Calu3 (cell line): ENCODE results near the gene AQP1. TPM values are rescaled to one million over a fixed set of nuclear protein-coding genes. Genes with fewer than 3 reads are reported as not detected.

Experiments used
- BruUV-seq: library from RNA; stranded (reverse); fragments of 400-500 nt; replicated peaks from 2 replicates; lab custom pipeline; 2021; lab: Mats Ljungman, UMichigan
- CTCF ChIA-PET: fragments of 300-600 bp; sonication (Branson Sonifier 250); formaldehyde crosslinking; loops from one replicate; lab custom pipeline; 2022; ENCODE audit warnings: antibody characterized with exemption; lab: Charles Lee
- DNase-seq: peaks from one replicate; pipeline ENCODE4 v3.0.0; 2022
- H3K27ac Mint-ChIP-seq: one replicate; pipeline ENCODE4 v1.8.0; 2022; ENCODE audit warnings: mixed read lengths; ENCODE audit not compliant: unreplicated experiment
- H3K27me3 Mint-ChIP-seq: one replicate; pipeline ENCODE4 v1.8.0; 2022; ENCODE audit warnings: mixed read lengths; ENCODE audit not compliant: unreplicated experiment
- H3K36me3 Mint-ChIP-seq: one replicate; pipeline ENCODE4 v1.8.0; 2022; ENCODE audit warnings: mild to moderate bottlenecking, moderate library complexity, mixed read lengths; ENCODE audit not compliant: insufficient read depth, unreplicated experiment
- H3K4me1 Mint-ChIP-seq: one replicate; pipeline ENCODE4 v1.8.0; 2022; ENCODE audit warnings: mild to moderate bottlenecking, low read depth, mixed read lengths; ENCODE audit not compliant: unreplicated experiment
- H3K4me3 Mint-ChIP-seq: one replicate; pipeline ENCODE4 v1.8.0; 2022; ENCODE audit warnings: mild to moderate bottlenecking, low read depth, moderate library complexity, mixed read lengths; ENCODE audit not compliant: unreplicated experiment
- H3K9me3 Mint-ChIP-seq: one replicate; pipeline ENCODE4 v1.8.0; 2022; ENCODE audit warnings: low read depth, mixed read lengths; ENCODE audit not compliant: unreplicated experiment
- intact Hi-C: fragments of 100-400 bp; cut with micrococcal nuclease; formaldehyde crosslinking; loops from one replicate; pipeline ENCODE4 v1.10.0; 2022; ENCODE audit not compliant: unreplicated experiment
- total RNA-seq: library from RNA; stranded (reverse); gene quantifications from 2 replicates; pipeline ENCODE4 v1.2.3, GENCODE V29; 2022
- TF ChIP-seq, protein P1 (sequence below): fragments of 200-600 bp; IDR thresholded peaks from one replicate; pipeline ENCODE4 v1.8.0; 2022; ENCODE audit warnings: antibody characterized with exemption; ENCODE audit not compliant: unreplicated experiment

AQP1 gene
- total RNA-seq, 1 experiment from 2014 or later = 1.7 TPM

DNA sequence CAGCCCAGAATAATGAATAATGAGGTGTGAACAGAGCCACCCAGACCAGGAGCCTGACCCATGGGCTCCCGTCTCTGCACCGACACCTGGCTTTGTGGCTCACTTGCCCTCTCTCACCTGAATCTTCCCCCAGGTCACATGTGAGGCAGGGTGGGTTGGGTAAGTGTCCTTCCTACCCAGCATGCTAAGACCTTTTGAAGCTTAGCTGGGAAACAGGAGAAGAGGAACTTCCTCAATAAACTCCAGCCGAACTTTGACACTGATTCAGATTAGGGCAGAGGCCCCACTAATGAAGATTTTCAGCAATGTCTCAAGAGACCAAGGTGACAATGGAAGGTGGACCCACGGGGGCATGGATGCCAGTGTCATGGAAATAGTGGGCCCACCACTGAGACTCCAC, 46.6 kb upstream of the AQP1 start:
- Mint-ChIP-seq H3K27ac (no peak overlapping the region), H3K4me1 (no peaks in the 10 kb centered on the region), H3K36me3 (no peaks in the 10 kb centered on the region), H3K27me3 (no peaks in the 10 kb centered on the region), H3K9me3 (no peaks in the 10 kb centered on the region), H3K4me3 (no peak overlapping the region)
- no TSS peak for BruUV-seq
- intact Hi-C loops = no loop called here
- TF ChIP-seq, protein P1, sequence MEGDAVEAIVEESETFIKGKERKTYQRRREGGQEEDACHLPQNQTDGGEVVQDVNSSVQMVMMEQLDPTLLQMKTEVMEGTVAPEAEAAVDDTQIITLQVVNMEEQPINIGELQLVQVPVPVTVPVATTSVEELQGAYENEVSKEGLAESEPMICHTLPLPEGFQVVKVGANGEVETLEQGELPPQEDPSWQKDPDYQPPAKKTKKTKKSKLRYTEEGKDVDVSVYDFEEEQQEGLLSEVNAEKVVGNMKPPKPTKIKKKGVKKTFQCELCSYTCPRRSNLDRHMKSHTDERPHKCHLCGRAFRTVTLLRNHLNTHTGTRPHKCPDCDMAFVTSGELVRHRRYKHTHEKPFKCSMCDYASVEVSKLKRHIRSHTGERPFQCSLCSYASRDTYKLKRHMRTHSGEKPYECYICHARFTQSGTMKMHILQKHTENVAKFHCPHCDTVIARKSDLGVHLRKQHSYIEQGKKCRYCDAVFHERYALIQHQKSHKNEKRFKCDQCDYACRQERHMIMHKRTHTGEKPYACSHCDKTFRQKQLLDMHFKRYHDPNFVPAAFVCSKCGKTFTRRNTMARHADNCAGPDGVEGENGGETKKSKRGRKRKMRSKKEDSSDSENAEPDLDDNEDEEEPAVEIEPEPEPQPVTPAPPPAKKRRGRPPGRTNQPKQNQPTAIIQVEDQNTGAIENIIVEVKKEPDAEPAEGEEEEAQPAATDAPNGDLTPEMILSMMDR = no peak
- CTCF ChIA-PET = interaction anchor here (1.3 kb wide), 1 partner anchor 8 kb away, joined by 4 read pairs; no protein-coding TSS in a partner anchor
- no peak for DNase-seq

GRCh38 chr7:30865821-30866220, 45.8 kb upstream of the AQP1 start:
- Mint-ChIP-seq H3K36me3 (no peaks in the 10 kb centered on the region), H3K9me3 (no peaks in the 10 kb centered on the region), H3K27me3 (no peaks in the 10 kb centered on the region), H3K4me1 (no peaks in the 10 kb centered on the region), H3K27ac (no peak overlapping the region), H3K4me3 (no peak overlapping the region)
- no peak for DNase-seq
- intact Hi-C loops = no loop called here
- TF ChIP-seq, protein P1 = no peak
- BruUV-seq = no TSS peak
- CTCF ChIA-PET = no interaction called here

DNA sequence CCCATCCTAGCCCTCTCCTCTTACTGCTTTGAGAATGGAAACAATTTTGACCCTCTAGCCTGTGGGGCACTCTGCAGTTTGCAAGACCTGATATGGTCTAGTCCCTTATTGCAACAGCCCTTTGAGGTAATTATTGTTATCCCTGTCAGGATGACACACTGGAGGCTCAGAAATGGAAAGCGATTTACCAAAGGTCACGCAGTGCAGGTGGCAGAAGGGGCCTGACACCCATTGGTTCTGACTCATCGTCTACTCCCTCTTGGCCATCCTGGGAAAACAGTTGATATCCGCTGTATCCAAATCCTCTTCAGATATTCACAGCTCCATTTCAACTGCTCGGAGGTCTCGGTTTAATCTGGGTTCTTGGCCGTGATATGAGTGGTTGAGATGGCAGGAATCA, 44.7 kb upstream of the AQP1 start:
- no peaks in the 10 kb centered on the region for H3K36me3 Mint-ChIP-seq
- no TSS peak for BruUV-seq
- no peak overlapping the region for H3K4me3 Mint-ChIP-seq
- H3K27me3 Mint-ChIP-seq = no peaks in the 10 kb centered on the region
- TF ChIP-seq, protein P1 = no peak
- H3K9me3 Mint-ChIP-seq = no peaks in the 10 kb centered on the region
- intact Hi-C loops = no loop called here
- H3K27ac Mint-ChIP-seq = no peak overlapping the region
- no peak for DNase-seq
- CTCF ChIA-PET = no interaction called here
- H3K4me1 Mint-ChIP-seq = no peaks in the 10 kb centered on the region

- H3K27me3 Mint-ChIP-seq = no peaks in the 10 kb centered on the region
- intact Hi-C loops = no loop called here
- no peak for DNase-seq
- no peaks in the 10 kb centered on the region for H3K4me1 Mint-ChIP-seq
- CTCF ChIA-PET = no interaction called here
- H3K4me3 Mint-ChIP-seq = no peak overlapping the region
- BruUV-seq = no TSS peak
- H3K9me3 Mint-ChIP-seq = no peaks in the 10 kb centered on the region
- TF ChIP-seq, protein P1 = no peak
- no peaks in the 10 kb centered on the region for H3K36me3 Mint-ChIP-seq
- no peak overlapping the region for H3K27ac Mint-ChIP-seq
Observed at GRCh38 chr7:30867483-30867882, 44.2 kb upstream of the AQP1 start.
